COLO829 (cell line): ENCODE results near the gene GRIN2D.

Experiments used
- DNase-seq: peaks from one replicate; pipeline ENCODE4 v3.0.0; 2012; ENCODE audit warnings: low spot score

Gene GRIN2D

GRCh38 chr19:48398102-48398374 is 4.6 kb downstream of the GRIN2D start:
- no peak for DNase-seq

GRCh38 chr19:48398375-48399235 is 5.1 kb downstream of the GRIN2D start:
- DNase-seq = peak; percentile 94

GRCh38 chr19:48400018-48400742 is 6.7 kb downstream of the GRIN2D start:
- peak; percentile 51 for DNase-seq

GRCh38 chr19:48401287-48401686 is 7.8 kb downstream of the GRIN2D start:
- DNase-seq = no peak

GRCh38 chr19:48403606-48404005 is 10.1 kb downstream of the GRIN2D start:
- peak; percentile 44 for DNase-seq

GRCh38 chr19:48405010-48405659 is 11.7 kb downstream of the GRIN2D start:
- DNase-seq = no peak

GRCh38 chr19:48405850-48406249 is 12.4 kb downstream of the GRIN2D start:
- DNase-seq = no peak

- no peak for DNase-seq
Observed at GRCh38 chr19:48413879-48414587, 20.6 kb downstream of the GRIN2D start.

- DNase-seq = peak; percentile 48
Observed at GRCh38 chr19:48415395-48415794, 21.9 kb downstream of the GRIN2D start.

- DNase-seq = no peak
Observed at GRCh38 chr19:48415806-48416221, 22.3 kb downstream of the GRIN2D start.

GRCh38 chr19:48417421-48417820 is 24.0 kb downstream of the GRIN2D start:
- DNase-seq = no peak

GRCh38 chr19:48418317-48419064 is 25.0 kb downstream of the GRIN2D start:
- no peak for DNase-seq

- DNase-seq = no peak
Observed at GRCh38 chr19:48419158-48419920, 25.9 kb downstream of the GRIN2D start.

GRCh38 chr19:48421548-48421947 is 28.1 kb downstream of the GRIN2D start:
- no peak for DNase-seq

- peak; percentile 44 for DNase-seq
Observed at GRCh38 chr19:48424694-48425219, 31.3 kb downstream of the GRIN2D start.

GRCh38 chr19:48428670-48429069 is 35.2 kb downstream of the GRIN2D start:
- DNase-seq = no peak

- DNase-seq = no peak
Observed at GRCh38 chr19:48433337-48433736, 39.9 kb downstream of the GRIN2D start.

GRCh38 chr19:48436586-48436985 is 43.1 kb downstream of the GRIN2D start:
- no peak for DNase-seq

GRCh38 chr19:48441360-48442050 is 48.0 kb downstream of the GRIN2D start:
- no peak for DNase-seq
